ENCODE results near the gene HERC4.
"Not testable (repeated sequence)": the region's sequence is repeated elsewhere in the genome, so short reads cannot be mapped to it uniquely, and the experiment has no call there.

HERC4 gene

GRCh38 chr10:67966035-67966434, 109.0 kb downstream of the HERC4 start:
- DNase-seq (ENCODE audit: low read depth in 2 of 2): not testable (repeated sequence)

DNA sequence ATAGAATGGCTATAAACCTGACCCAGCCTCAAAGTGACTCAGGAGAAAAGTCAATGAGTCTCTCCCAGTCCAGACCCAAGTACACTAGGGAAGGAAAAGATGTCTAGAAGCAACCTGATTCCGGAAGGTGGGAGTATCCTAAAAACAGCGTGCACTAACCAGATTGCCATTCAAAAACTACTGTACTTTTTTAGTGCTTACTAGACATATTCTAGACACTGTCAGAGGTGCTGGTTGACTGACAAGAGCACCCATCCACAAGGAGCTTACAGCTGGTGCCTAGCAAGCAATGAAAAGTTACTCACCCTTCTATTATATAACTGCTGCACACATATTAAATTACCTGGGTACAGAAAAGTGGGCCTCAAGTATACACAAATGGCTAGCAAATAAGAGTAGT, 109.6 kb downstream of the HERC4 start:
- no peak for DNase-seq (ENCODE audit: low read depth in 2 of 2)

DNA sequence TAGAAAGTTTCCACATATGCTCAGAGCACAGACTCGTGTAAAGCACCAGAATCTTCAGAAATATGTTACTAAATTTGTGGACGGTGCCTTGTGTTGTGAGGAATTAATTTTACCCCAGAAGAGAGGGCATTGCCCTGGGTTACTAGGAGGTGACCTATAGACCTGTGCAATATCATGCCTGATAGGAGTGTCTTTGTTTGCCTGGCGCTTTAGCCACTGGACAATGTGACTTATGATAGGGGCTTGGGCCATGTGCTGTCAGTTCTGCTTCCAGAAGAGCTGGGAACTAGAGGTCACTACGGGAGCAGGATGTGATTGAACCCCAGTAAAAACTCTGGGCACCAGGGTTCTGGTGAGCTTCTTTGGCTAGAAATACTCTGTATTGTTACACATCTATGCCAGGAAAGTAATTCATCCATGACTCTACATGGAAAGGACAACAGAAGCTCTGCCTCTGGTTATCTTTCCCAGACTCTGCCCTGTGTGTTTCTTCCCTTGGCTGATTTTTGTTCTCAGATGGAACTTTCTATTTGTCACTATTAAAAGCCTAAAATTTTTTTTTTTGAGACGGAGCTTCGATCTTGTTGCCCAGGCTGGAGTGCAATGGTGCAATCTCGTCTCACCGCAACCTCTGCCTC, 115.1 kb downstream of the HERC4 start:
- DNase-seq (ENCODE audit: low read depth in 2 of 2): no peak

- no peak for DNase-seq (ENCODE audit: low read depth in 2 of 2)
Measured at GRCh38 chr10:67955614-67956013, 119.5 kb downstream of the HERC4 start.

GRCh38 chr10:67943917-67944316, 131.2 kb downstream of the HERC4 start:
- no peak for DNase-seq (ENCODE audit: low read depth in 2 of 2)

GRCh38 chr10:67936416-67936815, 138.7 kb downstream of the HERC4 start:
- no peak for DNase-seq (ENCODE audit: low read depth in 2 of 2)

DNA sequence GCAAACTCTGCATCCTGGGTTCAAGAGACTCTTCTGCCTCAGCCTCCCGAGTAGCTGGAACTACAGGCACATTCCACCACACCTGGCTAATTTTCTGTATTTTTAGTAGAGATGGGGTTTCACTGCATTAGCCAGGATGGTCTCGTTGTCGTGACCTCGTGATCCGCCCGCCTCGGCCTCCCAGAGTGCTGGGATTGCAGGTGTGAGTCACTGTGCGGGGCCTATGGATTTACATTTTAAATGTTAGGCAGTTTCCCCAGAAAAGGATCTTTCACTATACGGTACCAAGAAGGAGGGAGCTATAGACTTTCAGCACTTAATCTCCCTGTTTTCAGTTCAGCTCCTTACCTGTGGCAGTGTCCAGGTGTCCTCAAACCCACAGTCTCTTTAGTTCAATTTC, 139.9 kb downstream of the HERC4 start:
- no peak for DNase-seq (ENCODE audit: low read depth in 2 of 2)

DNA sequence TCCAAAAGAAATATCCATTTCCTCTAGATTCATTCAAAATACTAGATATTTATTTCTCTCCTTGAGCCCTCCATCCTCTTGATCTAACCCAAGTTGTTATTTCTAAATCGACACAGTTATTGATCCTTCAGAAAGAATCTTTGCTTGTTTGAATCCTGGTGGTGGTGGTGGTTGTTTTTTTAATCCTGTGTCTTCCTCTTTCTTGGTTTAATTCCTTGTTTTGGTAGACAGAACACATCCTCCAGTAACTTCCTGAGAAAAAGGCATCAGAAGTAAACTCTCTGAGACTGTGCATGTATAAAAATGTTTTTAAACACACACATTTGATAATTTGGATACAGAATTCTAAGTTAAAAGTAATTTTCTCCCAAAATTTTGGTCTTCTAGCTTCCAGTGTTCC, 140.7 kb downstream of the HERC4 start:
- no peak for DNase-seq (ENCODE audit: low read depth in 2 of 2)

DNA sequence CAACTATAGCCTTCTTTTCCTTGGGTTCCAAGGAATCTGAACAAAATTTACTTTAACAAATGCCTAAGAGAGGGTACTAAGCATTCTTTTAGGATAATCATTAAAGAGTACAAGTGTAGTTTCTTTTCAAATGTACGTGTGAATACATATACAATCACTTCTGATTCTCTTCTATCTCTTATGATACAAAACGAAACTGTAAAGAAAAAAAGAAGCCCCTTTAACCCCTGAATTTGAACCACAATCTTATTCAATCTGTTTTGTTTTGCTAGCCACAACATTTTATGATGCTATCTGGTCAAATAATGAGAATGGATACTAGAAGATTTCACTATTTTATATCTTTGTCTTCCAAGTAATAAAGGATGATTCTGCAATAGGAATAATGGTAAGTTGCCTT, 141.9 kb downstream of the HERC4 start:
- DNase-seq (ENCODE audit: low read depth in 2 of 2): no peak

GRCh38 chr10:67926951-67927350, 148.1 kb downstream of the HERC4 start:
- no peak for DNase-seq (ENCODE audit: low read depth in 2 of 2)

GRCh38 chr10:67925449-67926005, 149.6 kb downstream of the HERC4 start:
- no peak for DNase-seq (ENCODE audit: low read depth in 2 of 2)

DNA sequence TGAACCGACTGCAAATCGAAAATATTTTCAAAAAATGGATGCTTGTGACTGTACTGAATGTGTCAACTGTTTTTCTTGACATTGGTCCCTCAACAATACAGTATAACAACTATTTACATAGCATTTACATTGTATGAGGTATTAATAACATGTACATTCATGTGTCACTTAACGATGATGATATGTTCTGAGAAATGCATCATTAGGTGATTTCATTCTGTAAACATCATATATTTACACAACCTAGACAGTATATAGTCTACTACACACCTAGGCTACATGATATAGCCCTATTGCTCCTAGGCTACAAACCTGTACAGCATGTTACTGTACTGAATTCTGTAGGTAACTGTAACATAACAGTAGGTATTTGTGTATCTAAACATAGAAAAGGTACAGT, 150.9 kb downstream of the HERC4 start:
- no peak for DNase-seq (ENCODE audit: low read depth in 2 of 2)

DNA sequence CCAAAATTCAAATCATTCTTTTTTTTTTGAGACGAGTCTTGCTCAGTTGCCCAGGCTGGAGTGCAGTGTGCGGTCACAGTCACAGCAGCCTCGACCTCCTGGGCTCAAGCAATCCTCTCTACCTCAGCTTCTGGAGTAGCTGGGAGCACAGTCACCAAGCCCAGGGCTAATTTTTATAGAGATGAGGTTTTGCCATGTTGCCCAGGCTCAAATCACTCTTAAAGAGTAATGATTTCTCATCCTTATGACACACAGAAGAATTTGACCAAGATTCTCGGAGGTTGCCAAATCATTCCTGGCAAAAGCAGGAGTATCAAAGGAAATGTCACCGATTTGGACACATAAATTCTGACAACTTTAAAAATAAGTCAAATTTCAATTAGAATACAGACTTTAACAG, 151.5 kb downstream of the HERC4 start:
- no peak for DNase-seq (ENCODE audit: low read depth in 2 of 2)

GRCh38 chr10:67921065-67921464, 154.0 kb downstream of the HERC4 start:
- DNase-seq (ENCODE audit: low read depth in 2 of 2): no peak

GRCh38 chr10:67917679-67918078, 157.4 kb downstream of the HERC4 start:
- no peak for DNase-seq (ENCODE audit: low read depth in 2 of 2)

- DNase-seq (ENCODE audit: low read depth in 2 of 2): no peak
Measured at GRCh38 chr10:67917169-67917568, 157.9 kb downstream of the HERC4 start.

GRCh38 chr10:67914777-67915340, 160.2 kb downstream of the HERC4 start:
- no peak for DNase-seq (ENCODE audit: low read depth in 2 of 2)

- DNase-seq (ENCODE audit: low read depth in 2 of 2): no peak
Measured at GRCh38 chr10:67912331-67912946, 162.6 kb downstream of the HERC4 start.

DNA sequence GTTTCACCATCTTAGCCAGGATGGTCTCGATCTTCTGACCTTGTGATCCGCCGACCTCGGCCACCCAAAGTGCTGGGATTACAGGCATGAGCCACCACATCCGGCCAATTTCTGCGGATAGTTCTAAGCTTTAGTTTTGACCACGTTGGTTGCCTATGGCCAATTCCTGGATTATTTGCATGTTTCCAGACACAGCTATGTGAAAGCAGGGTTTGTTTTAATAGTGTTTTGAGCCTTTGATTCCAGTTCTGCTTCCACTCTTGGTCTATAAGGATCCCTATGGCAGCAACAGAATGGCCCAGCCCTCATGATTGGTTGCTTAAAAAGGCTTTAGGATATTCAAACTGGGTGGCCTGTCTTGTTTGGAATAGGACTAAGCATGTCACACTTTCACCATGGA, 171.5 kb downstream of the HERC4 start:
- DNase-seq (ENCODE audit: low read depth in 2 of 2): no peak

DNA sequence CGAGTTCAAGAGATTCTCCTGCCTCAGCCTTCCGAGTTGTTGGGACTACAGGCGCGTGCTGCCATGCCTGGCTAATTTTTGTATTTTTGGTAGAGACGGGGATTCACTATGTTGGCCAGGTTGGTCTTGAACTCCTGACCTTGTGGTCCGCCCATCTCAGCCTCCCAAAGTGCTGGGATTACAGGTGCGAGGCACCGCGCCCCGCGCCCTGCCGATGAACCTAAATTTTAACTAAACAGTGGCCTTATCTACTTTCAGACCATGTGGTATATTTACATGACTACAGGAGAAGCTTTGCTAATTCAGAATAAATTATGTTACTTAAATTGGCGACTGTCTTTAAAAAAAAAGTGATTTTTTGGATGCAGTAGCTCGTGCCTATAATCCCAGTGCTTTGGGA, 181.4 kb downstream of the HERC4 start:
- DNase-seq (ENCODE audit: low read depth in 2 of 2): no peak

DNA sequence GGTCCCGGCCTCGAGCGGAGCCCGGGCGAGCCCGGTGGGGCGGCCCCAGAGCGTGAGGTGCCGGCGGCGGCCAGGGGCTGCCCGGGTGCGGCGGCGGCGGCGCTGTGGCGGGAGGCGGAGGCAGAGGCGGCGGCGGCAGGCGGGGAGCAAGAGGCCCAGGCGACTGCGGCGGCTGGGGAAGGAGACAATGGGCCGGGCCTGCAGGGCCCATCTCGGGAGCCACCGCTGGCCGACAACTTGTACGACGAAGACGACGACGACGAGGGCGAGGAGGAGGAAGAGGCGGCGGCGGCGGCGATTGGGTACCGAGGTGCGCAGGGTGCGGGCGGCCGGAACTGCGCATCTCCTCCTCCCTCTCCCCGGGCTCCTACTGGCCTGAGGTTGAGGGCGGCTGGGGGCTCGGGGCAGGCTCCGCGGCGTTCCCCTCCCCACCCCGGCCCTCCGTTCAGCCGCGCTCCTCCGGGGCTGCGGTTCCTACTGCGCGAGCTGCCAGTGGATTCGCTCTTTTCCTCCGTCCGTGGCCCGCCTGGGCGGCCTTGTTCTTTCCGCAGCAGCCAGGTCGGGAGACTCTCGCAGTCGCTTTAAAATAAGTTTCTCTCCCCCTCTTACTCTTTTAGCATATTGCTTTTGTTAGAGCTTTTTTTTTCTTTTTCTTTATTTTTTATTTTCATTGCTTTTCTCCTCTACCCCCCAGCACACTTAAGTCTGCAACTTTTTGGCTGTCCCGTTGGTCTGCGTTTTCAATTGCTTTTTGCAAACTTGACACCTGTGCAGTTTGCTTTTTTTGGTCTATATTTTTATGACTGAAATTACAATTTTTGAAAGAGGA, 190.0 kb downstream of the HERC4 start:
- DNase-seq (ENCODE audit: low read depth in 2 of 2): peak; percentile 49 to 50

- peak; percentile 93 to 94 for DNase-seq (ENCODE audit: low read depth in 2 of 2)
Measured at GRCh38 chr10:67884313-67884841, 190.7 kb downstream of the HERC4 start, which contains the start of gene SIRT1. Gene SIRT1 (plus strand): TSS chr10:67884656. CDS start chr10:67884722, 66 bp downstream.

Measured in stimulated activated CD8-positive, alpha-beta memory T cell treated with anti-CD3 and anti-CD28 coated beads, Interleukin-7, amount 100 ng/mL, for 1 hour (primary cell).